Motor neuron (in vitro differentiated cells): ENCODE measurements around the gene SLC6A19. TPM values are rescaled to one million over a fixed set of nuclear protein-coding genes. Genes with fewer than 3 reads are reported as not detected.
"Not testable (repeated sequence)": the region's sequence is repeated elsewhere in the genome, so short reads cannot be mapped to it uniquely, and the experiment has no call there.

Experiments
- ATAC-seq, 8 experiments: fragments of 200-7000 bp; cut with Tn5 transposase; replicated peaks in 6 of 8; 2 replicates each; pipeline ENCODE4 v1.8.0; 2021; ENCODE audit warnings: mild to moderate bottlenecking in 8 of 8, moderate library complexity in 8 of 8
- H3K27ac ChIP-seq, 2 donors: fragments of 250-450 bp; sonication (Bioruptor Pico); 2 replicates each; pipeline ENCODE4 v1.9.0; 2021; ENCODE audit warnings: antibody characterized with exemption in 2 of 2, mild to moderate bottlenecking in 2 of 2, moderate library complexity in 1 of 2
- H3K4me1 ChIP-seq, 2 donors: fragments of 250-450 bp; sonication (Bioruptor Pico); replicated peaks in 1 of 2; 2 replicates each; pipeline ENCODE4 v1.6.1; 2021; ENCODE audit warnings: antibody characterized with exemption in 2 of 2, mild to moderate bottlenecking in 2 of 2, moderate library complexity in 1 of 2
- H3K4me3 ChIP-seq, 5 donors: fragments of 250-450 bp; sonication (Bioruptor Pico); 2 replicates each; pipeline ENCODE4 v1.9.0; 2021; ENCODE audit warnings: antibody characterized with exemption in 5 of 5, mild to moderate bottlenecking in 5 of 5, moderate library complexity in 4 of 5
- WGBS, 10 experiments: fragments of 450-650 bp; shearing (Covaris generic); methylation state at CpG; one replicate each; pipeline ENCODE4 v1.0.0; 2022; 5-methylcytosine and 5-hydroxymethylcytosine counted together
- in situ Hi-C, 9 experiments: fragments of 400-800 bp; cut with MboI; loops; one replicate each; pipeline ENCODE4 v1.15.0; 2021; ENCODE audit warnings: low sequenced_read_pairs in 9 of 9, low pct_unique_long_range_greater_than_20kb in 2 of 9; ENCODE audit not compliant: unreplicated experiment in 9 of 9
- total RNA-seq, 8 experiments: library from RNA; unstranded; fragments of 300-600 nt; gene quantifications; 2 replicates each; pipeline versions ENCODE4 v1.2.3 to v1.2.4, GENCODE V29; 2022

The SLC6A19 gene
- total RNA-seq, 8 experiments from 2014 or later, result 0.04 to 0.24 (median 0.10) TPM; not detected in 3

GRCh38 chr5:1265026-1265425, 63.6 kb downstream of the SLC6A19 start:
- in situ Hi-C loops, result no loop called here
- Histone ChIP-seq H3K27ac (no peak overlapping the region), H3K4me3 (no peak overlapping the region), H3K4me1 (no peaks in the 10 kb centered on the region)
- no peak for ATAC-seq
- 75 to 100% (median 90%) methylated on average over 2 of the region's 15 CpGs; no CpG with 5 or more reads in 7 of the 10 experiments for WGBS, 10 experiments

- in situ Hi-C loops, result no loop called here
- no peak overlapping the region for H3K4me3 ChIP-seq
- WGBS, 10 experiments, result 20 to 100% (median 72%) methylated on average over 1 to 9 of the region's 40 CpGs; no CpG with 5 or more reads in 4 of the 10 experiments
- ATAC-seq, result no peak
- no peak overlapping the region for H3K27ac ChIP-seq
- H3K4me1 ChIP-seq, result no peaks in the 10 kb centered on the region
Observed at GRCh38 chr5:1265461-1266455, 64.4 kb downstream of the SLC6A19 start.

GRCh38 chr5:1266791-1267190, 65.4 kb downstream of the SLC6A19 start:
- no peak for ATAC-seq
- 20 to 100% (median 86%) methylated on average over 1 to 9 of the region's 9 CpGs; no CpG with 5 or more reads in 3 of the 10 experiments for WGBS, 10 experiments
- H3K4me1 ChIP-seq, result no peaks in the 10 kb centered on the region
- in situ Hi-C loops, result no loop called here
- H3K4me3 ChIP-seq, result no peak overlapping the region
- no peak overlapping the region for H3K27ac ChIP-seq

GRCh38 chr5:1267464-1267863, 66.1 kb downstream of the SLC6A19 start:
- H3K4me3 ChIP-seq, H3K4me1 ChIP-seq, in situ Hi-C loops, ATAC-seq, H3K27ac ChIP-seq: not testable (repeated sequence)
- 10 to 100% methylated on average over 1 to 2 of the region's 5 CpGs; no CpG with 5 or more reads in 8 of the 10 experiments for WGBS, 10 experiments

- Histone ChIP-seq H3K4me3 (no peak overlapping the region), H3K4me1 (no peaks in the 10 kb centered on the region), H3K27ac (no peak overlapping the region)
- WGBS, 10 experiments, result 48 to 100% (median 85%) methylated on average over 2 to 4 of the region's 13 CpGs; no CpG with 5 or more reads in 6 of the 10 experiments
- ATAC-seq, result no peak
- in situ Hi-C loops, result no loop called here
Observed at GRCh38 chr5:1268056-1268455, 66.7 kb downstream of the SLC6A19 start.

- Histone ChIP-seq H3K27ac (no peak overlapping the region), H3K4me3 (no peak overlapping the region), H3K4me1 (no peaks in the 10 kb centered on the region)
- WGBS, 10 experiments, result 57 to 100% (median 88%) methylated on average over 1 to 12 of the region's 13 CpGs; no CpG with 5 or more reads in 1 of the 10 experiments
- ATAC-seq, result no peak
- in situ Hi-C loops, result no loop called here
Observed at GRCh38 chr5:1268666-1269065, 67.3 kb downstream of the SLC6A19 start.

- WGBS, 10 experiments, result 34 to 100% (median 92%) methylated on average over 1 to 12 of the region's 22 CpGs; no CpG with 5 or more reads in 4 of the 10 experiments
- no peak for ATAC-seq
- Histone ChIP-seq H3K4me3 (no peak overlapping the region), H3K4me1 (no peaks in the 10 kb centered on the region), H3K27ac (no peak overlapping the region)
- in situ Hi-C loops, result no loop called here
Observed at GRCh38 chr5:1270426-1270825, 69.0 kb downstream of the SLC6A19 start.

GRCh38 chr5:1270933-1271914, 69.8 kb downstream of the SLC6A19 start:
- in situ Hi-C loops, result no loop called here
- Histone ChIP-seq H3K27ac (no peak overlapping the region), H3K4me1 (no peaks in the 10 kb centered on the region), H3K4me3 (no peak overlapping the region)
- no peak for ATAC-seq
- 85 to 100% (median 93%) methylated on average over 3 to 12 of the region's 39 CpGs; no CpG with 5 or more reads in 5 of the 10 experiments for WGBS, 10 experiments

- no peak overlapping the region for H3K27ac ChIP-seq
- no peak for ATAC-seq
- in situ Hi-C loops, result no loop called here
- no peaks in the 10 kb centered on the region for H3K4me1 ChIP-seq
- no peak overlapping the region for H3K4me3 ChIP-seq
- WGBS, 10 experiments, result 100% methylated on average over 1 of the region's 21 CpGs; no CpG with 5 or more reads in 9 of the 10 experiments
Observed at GRCh38 chr5:1272201-1272600, 70.8 kb downstream of the SLC6A19 start.

GRCh38 chr5:1273745-1274144, 72.3 kb downstream of the SLC6A19 start:
- Histone ChIP-seq H3K4me1 (no peaks in the 10 kb centered on the region), H3K4me3 (no peak overlapping the region), H3K27ac (no peak overlapping the region)
- 67 to 100% (median 97%) methylated on average over 1 to 7 of the region's 20 CpGs; no CpG with 5 or more reads in 5 of the 10 experiments for whole genome bisulfite sequencing, 10 experiments
- in situ Hi-C loops, result no loop called here
- ATAC-seq, result no peak

- in situ Hi-C loops, result no loop called here
- no peaks in the 10 kb centered on the region for H3K4me1 ChIP-seq
- 70 to 100% (median 89%) methylated on average over 1 to 13 of the region's 16 CpGs; no CpG with 5 or more reads in 2 of the 10 experiments for WGBS, 10 experiments
- no peak for ATAC-seq
- no peak overlapping the region for H3K4me3 ChIP-seq
- H3K27ac ChIP-seq, result no peak overlapping the region
Observed at GRCh38 chr5:1274471-1274870, 73.1 kb downstream of the SLC6A19 start.
